Anterior cingulate cortex (tissue), 58 donors: ENCODE measurements around the gene JMJD1C.
"Not testable (repeated sequence)": the region's sequence is repeated elsewhere in the genome, so short reads cannot be mapped to it uniquely, and the experiment has no call there.

Source experiments
- DNase-seq, 58 donors: peaks; one replicate each; lab custom pipeline; 2025; lab: John Stamatoyannopoulos, UW

JMJD1C gene

GRCh38 chr10:63240807-63241206 is 225.0 kb downstream of the JMJD1C start:
- no peak for DNase-seq

- no peak for DNase-seq
Measured at GRCh38 chr10:63238501-63238900, 227.3 kb downstream of the JMJD1C start.

GRCh38 chr10:63237396-63237795 is 228.4 kb downstream of the JMJD1C start:
- no peak for DNase-seq

GRCh38 chr10:63236113-63236935 is 229.5 kb downstream of the JMJD1C start:
- DNase-seq: no peak

- DNase-seq: not testable (repeated sequence)
Measured at GRCh38 chr10:63235136-63235535, 230.6 kb downstream of the JMJD1C start.

GRCh38 chr10:63229161-63229560 is 236.6 kb downstream of the JMJD1C start:
- DNase-seq: no peak

- no peak for DNase-seq
Measured at GRCh38 chr10:63228237-63228636, 237.5 kb downstream of the JMJD1C start.

- DNase-seq: no peak
Measured at GRCh38 chr10:63227207-63227895, 238.4 kb downstream of the JMJD1C start.

GRCh38 chr10:63224241-63224640 is 241.5 kb downstream of the JMJD1C start:
- no peak for DNase-seq

- no peak for DNase-seq
Measured at GRCh38 chr10:63221950-63222349, 243.8 kb downstream of the JMJD1C start.

GRCh38 chr10:63219749-63220148 is 246.0 kb downstream of the JMJD1C start:
- DNase-seq: no peak

- DNase-seq: peak in 3 of 58 donors; percentile 5 to 50 (median 10)
Measured at GRCh38 chr10:63217120-63217605, 248.6 kb downstream of the JMJD1C start.

GRCh38 chr10:63214571-63214970 is 251.2 kb downstream of the JMJD1C start:
- DNase-seq: no peak

- peak in 1 of 58 donors; percentile 2 for DNase-seq
Measured at GRCh38 chr10:63213489-63213888, 252.3 kb downstream of the JMJD1C start.

GRCh38 chr10:63210611-63211196 is 255.1 kb downstream of the JMJD1C start:
- no peak for DNase-seq

GRCh38 chr10:63209705-63210104 is 256.1 kb downstream of the JMJD1C start:
- DNase-seq: no peak

GRCh38 chr10:63208986-63209385 is 256.8 kb downstream of the JMJD1C start:
- no peak for DNase-seq

GRCh38 chr10:63206997-63207811 is 258.6 kb downstream of the JMJD1C start:
- peak in 38 of 58 donors; percentile 9 to 84 (median 42) for DNase-seq

GRCh38 chr10:63206576-63206975 is 259.2 kb downstream of the JMJD1C start:
- no peak for DNase-seq

- no peak for DNase-seq
Measured at GRCh38 chr10:63205421-63205820, 260.4 kb downstream of the JMJD1C start.
